SK-N-MC (cell line): Measurements from ENCODE around the gene RAB19.

ENCODE experiments used
- EZH2 ChIP-seq: fragments of 200-600 bp; sonication (generic); IDR thresholded peaks from one replicate; pipeline ENCODE4 v1.6.1; 2017; ENCODE audit warnings: antibody characterized with exemption
- POLR2AphosphoS5 ChIP-seq: IDR thresholded peaks from 2 replicates; pipeline ENCODE4 v1.6.1; 2012; ENCODE audit warnings: mild to moderate bottlenecking, low read depth, low read length, borderline replicate concordance

DNA sequence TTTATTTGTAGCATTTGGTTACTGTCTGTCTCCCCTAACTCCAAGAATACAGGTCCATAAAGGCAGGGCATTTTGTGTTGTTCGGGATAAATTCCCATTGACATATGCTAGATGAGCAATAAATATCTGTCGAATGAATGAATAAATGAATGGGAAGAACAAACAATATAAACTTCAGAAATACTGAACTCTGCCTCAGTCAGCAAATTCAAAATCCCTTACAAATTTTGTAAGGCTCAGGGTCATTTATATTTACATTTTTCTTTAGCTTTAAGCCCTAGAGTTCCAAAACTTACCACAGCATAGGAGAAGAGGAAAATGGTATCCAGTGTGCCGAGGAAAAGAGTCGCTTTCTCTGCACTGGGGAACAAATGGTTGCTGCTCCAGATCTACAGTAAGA lies 34.6 kb upstream of the RAB19 start:
- TF ChIP-seq EZH2 = no peak
- TF ChIP-seq POLR2AphosphoS5 = no peak
